ENCODE data around the gene S100A5.
"Not testable (repeated sequence)": the region's sequence is repeated elsewhere in the genome, so short reads cannot be mapped to it uniquely, and the experiment has no call there.

S100A5 gene

DNA sequence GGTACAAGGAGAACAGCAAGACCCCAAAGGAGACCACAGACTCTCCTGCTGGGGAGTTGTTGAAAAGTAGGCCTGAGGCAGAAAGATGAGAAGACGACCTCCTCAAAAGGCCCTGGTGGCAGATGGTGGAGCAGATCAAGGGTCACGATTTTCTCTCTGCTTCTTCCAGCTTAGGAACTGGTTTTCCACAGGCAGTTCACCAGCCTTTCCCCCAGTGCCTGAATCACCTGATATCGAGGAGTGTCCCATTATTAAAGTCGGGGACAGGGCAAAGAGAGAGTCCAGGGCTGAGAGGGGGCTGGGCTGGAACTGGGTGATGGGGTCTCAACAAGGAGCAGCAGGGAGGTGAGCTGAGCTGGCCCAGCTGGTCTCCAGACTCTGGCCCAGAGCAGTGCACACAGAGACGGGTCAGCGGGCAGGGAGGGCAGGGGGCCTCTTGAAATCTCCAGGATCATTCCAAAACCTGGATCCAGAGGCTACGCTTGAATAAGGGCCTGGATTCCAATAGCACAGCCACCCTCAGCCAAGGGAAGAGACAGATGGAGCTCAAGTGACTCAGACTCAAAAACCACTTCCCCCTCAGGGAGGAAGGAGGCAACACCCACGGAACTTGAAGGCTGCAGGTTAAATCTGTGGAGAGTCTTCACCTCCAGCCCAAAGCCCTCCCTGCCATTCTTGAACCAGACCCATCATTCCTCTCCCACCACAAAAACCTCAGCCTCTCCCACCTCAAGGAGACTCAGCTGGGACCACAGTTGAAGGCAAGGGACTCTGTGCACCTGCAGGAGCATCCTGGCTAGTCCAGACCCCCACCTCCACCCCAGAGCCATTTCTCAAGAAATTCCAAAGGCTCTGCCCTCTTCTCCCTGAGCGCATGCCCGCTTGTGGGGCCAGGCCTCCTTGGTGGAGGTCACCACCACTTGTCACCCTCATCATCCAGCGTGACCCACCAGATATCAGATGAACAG is at the start of gene S100A5:
S100A5 (minus strand) TSS at position 541 of the 968 bp plus-strand sequence. CDS start 743 bp downstream, outside the sequence.
- DNase-seq: no peak

DNA sequence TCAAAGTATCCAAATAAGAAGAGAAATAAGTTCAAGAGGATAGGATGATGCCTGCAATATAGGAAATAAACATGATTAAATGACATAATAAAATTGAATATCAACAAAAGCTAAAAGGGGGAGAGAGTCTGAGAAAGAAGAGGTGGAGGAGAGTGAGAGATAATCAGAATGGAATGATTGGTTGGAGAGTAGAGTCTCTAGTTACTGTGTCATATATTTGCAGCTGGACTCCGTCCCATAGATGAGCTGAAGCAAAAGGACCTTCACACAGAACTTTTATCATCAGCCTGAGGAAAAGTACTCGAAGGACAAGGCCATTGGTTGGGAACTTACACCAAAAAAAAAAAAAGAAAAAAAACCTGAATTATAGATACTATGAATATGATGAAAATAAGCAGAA is 47.7 kb upstream of the S100A5 start:
- DNase-seq: no peak

GRCh38 chr1:153588033-153588432 is 47.3 kb upstream of the S100A5 start:
- not testable (repeated sequence) for DNase-seq

GRCh38 chr1:153587314-153587713 is 46.6 kb upstream of the S100A5 start:
- no peak for DNase-seq

DNA sequence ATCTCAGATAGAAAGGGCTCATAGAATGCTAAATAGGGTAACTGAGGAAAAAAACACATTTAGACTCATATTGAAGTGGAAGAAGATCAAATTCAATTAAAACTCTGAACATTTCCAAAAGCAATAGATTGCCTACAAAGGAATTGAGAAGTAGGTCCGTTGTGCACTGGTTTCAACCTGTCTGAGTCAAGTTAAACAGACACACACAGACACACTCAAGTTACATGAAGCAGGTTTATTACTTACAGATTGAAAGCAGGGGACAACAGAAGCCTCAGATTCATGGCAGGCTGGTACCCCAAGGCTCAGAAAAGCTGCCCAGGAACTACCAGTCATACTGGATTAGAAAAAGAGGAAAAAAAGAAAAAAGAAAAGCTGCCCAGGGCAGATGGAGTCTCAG is 45.6 kb upstream of the S100A5 start:
- DNase-seq: no peak

- no peak for DNase-seq
These were observed 44.3 kb upstream of the S100A5 start for GRCh38 chr1:153585006-153585405.

GRCh38 chr1:153583976-153584375 is 43.2 kb upstream of the S100A5 start:
- DNase-seq: no peak

- not testable (repeated sequence) for DNase-seq
These were observed 42.8 kb upstream of the S100A5 start for GRCh38 chr1:153583514-153583913.

DNA sequence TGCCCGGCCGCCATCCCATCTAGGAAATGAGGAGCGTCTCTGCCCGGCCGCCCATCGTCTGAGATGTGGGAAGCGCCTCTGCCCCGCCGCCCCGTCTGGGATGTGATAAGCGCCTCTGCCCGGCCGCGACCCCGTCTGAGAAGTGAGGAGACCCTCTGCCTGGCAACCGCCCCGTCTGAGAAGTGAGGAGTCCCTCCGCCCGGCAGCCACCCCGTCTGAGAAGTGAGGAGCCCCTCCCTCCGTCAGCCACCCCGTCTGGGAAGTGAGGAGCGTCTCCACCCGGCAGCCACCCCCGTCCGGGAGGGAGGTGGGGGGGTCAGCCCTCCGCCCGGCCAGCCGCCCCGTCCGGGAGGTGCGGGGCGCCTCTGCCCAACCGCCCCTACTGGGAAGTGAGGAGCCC is 42.1 kb upstream of the S100A5 start:
- DNase-seq: not testable (repeated sequence)

DNA sequence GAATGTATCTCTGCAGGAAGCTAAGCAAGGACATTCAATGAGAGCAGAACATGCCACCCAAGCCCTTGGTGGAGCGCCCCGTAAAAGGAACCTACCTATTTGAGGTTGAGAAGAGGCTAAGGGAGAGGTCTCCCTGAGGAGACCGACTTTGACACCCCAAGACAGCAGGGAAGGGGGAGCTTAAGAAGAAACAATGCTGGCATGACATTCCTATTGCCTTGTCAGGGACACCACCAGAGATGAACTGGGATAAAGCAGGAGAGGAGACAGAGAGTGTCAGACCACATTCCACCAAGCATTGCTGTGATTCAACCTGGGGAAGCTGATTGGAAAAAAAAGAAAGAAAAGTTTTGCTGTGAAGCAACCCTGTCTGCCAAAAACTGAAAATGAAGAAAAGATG is 38.2 kb upstream of the S100A5 start:
- DNase-seq: no peak

- no peak for DNase-seq
These were observed 37.8 kb upstream of the S100A5 start for GRCh38 chr1:153578490-153578889.

GRCh38 chr1:153577624-153578051 is 36.9 kb upstream of the S100A5 start:
- no peak for DNase-seq

DNA sequence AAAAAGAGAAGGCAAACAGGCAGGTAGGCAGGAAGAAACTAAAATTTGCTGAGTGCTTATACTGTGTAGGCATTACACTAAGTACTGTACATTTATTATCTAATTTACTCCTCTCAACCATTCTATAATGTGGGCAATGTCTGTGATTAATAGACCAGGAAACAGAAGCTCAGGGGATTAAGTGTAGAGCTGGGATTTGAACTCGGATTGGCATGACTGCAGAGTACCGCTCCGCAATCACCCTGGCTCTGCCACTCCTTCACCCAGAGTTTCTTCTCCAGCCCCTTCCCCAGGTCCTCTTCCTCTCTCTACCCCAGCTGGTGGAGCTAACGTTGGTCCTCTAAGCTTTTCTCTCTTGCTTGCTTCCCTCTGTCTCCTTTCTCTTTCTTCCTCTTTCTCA is 36.4 kb upstream of the S100A5 start:
- DNase-seq: no peak

GRCh38 chr1:153575497-153575896 is 34.8 kb upstream of the S100A5 start:
- not testable (repeated sequence) for DNase-seq

DNA sequence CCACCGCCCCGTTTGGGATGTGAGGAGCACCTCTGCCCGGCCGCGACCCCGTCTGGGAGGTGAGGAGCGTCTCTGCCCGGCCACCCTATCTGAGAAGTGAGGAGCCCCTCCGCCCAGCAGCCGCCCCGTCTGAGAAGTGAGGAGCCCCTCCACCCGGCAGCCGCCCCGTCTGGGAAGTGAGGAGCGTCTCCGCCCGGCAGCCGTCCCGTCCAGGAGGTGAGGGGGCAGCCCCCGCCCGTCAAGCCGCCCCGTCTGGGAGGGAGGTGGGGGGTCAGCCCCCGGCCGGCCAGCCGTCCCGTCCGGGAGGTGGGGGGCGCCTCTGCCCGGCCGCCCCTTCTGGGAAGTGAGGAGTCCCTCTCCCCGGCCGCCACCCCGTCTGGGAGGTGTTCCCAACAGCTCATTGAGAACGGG is 34.4 kb upstream of the S100A5 start:
- DNase-seq: not testable (repeated sequence)

GRCh38 chr1:153573351-153573750 is 32.6 kb upstream of the S100A5 start:
- DNase-seq: no peak

- no peak for DNase-seq
These were observed 31.9 kb upstream of the S100A5 start for GRCh38 chr1:153572569-153573015.

DNA sequence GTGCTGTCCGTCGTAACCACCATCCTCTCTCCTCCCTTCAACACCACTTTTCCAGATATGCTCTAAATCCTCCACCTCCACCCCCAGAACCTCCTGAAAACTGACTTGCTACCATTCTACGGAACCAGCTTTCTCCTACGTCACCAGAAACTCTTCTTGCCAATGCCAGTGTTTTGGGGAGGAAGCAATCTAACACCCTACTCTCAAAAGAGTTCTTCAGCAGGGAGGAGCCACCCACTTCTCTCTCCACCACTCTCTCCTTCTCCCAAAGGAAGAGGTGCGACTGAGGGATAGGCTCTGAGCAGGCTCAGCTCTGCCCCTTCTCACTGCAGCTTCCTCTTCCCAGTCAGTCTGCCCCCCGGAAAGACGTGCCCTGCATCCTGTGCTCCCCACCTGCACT is 31.0 kb upstream of the S100A5 start:
- DNase-seq: no peak

DNA sequence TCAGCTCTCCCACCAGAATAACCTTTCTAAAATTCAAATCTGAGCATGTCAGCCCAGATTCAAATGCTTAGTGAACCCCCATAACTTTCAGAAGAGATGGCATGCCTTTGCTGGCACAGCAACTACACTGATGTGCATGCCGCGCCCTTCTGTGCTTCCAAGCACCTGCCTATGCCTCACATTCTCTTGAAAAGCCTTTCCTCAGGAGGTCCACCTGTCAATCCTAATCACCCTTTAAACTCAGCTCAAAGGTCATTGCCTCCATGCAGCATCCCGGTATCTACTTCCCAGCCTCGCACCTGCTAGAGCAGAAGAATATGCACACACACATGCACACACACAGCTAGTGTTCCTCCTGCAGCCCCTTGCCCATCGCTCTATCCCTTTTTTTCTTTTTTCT is 30.1 kb upstream of the S100A5 start:
- DNase-seq: no peak

DNA sequence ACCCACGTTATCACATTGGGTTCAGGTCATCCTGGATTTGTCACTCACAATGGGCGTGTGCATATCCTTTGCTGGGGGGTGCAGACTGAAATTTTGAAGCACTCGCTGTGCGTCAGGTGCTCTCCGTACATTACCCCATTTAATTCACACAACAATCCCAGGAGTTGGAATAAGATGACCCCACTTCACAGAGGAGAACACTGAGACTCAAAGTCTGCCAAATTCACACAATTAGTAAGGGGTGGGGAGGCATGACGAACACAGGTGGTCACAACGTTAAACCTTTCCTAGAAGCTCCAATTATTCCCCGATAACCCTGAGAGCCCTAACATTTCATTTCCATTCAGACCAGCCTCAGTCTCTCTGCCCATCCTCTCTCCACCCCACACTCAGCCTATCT is 28.7 kb upstream of the S100A5 start:
- no peak for DNase-seq

- no peak for DNase-seq
These were observed 27.8 kb upstream of the S100A5 start for GRCh38 chr1:153568367-153569099.

DNA sequence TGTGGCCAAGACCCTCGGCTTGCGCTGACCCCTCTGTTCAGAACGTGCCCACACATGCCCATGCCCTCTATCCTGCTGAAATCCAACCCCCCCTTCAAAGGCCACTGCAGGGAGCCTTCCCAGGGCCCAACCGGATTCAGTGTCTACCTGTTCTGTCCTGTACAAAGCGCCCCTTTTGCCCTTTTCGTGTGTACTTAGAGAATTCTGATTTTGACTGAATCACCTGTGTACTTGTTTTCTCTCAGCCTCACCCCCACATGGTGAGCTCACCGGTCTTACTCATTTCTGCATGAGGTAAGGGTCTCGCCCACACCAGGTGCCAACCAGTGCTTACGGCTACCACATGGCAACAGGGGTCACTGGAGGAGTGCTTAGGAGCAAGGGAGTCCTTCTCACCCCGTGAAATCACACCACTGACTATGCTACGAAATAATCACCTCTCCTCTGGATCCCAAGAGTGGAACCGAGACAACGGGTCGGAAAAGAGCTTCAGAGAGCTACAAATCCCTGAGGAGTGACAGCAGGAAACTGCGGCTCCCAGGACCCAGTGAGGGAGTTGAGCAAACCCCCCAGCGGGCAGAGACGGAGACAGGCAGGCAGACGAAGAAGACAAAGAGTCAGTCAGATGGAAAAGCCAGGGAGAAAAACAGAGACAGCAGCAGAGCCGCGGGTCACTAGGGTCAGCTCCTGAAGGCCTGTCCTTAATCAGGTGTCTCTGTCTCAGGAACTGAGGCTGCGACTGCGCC is 27.1 kb upstream of the S100A5 start:
- no peak for DNase-seq

All from cortex of kidney (tissue), 1 donor.